NCI-H774 (cell line): ENCODE measurements around the gene GMNC.
A peak's percentile ranks its signal among the peaks of the same experiment; 100 is the strongest.

Experiments
- DNase-seq: peaks from one replicate; lab custom pipeline; 2025; lab: John Stamatoyannopoulos, UW

The GMNC gene

DNA sequence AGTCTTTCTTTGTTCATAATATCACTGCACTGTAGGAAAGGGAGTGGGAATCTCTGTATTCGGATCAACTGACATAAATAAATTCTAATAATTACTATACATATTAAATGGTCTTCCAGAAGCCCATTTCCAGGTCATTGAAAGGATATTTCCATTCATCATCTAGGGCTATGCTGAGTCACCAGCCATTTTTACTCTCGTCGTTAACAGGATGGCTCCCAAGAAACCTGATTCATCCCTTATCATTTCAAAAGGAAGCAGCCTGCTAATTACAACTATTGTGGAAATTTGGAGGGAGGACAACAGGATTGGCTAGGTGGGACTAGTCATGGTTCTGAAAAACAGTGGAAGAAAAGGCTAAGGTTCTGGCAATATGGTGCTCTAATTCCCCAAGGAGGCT is 13.6 kb downstream of the GMNC start:
- DNase-seq: no peak

- no peak for DNase-seq
Observed at GRCh38 chr3:190847436-190847835, 15.1 kb downstream of the GMNC start.

DNA sequence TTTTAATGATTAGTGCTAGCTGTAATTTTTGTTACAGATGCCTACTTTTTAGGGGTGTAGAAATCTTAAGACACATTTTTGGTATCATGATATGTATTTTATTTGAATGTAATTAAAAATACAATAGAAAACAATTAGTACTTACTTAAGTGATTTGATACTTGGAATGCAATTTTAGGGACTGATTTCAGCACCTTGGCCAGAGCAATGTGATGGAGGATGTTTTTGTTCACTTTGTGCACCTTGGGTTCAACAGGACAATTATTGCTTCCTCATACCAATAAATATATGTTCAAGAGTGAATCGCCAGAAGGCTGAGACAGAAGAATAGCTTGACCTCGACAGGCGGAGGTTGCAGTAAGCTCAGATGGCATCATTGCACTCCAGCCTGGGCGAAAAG is 22.3 kb downstream of the GMNC start:
- DNase-seq: no peak

DNA sequence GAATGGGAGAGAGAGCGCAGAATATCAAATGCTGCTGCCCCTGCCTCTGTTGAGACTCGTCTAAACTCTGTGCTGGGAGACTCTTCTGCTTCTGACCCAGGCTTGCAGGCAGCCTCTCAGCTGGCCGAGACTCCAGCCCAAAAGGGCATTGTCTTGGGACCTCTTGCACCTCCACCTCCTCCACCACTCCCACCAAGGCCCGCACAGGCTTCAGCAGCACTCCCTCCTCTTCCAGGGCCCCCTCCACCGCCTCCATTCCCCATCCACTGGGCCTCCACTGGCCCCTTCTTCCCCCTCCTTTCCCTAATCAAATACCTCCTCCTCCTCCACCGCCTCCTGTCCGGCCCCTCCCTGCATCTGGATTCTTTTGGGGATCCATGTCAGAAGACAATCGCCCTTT is 31.3 kb downstream of the GMNC start:
- no peak for DNase-seq

DNA sequence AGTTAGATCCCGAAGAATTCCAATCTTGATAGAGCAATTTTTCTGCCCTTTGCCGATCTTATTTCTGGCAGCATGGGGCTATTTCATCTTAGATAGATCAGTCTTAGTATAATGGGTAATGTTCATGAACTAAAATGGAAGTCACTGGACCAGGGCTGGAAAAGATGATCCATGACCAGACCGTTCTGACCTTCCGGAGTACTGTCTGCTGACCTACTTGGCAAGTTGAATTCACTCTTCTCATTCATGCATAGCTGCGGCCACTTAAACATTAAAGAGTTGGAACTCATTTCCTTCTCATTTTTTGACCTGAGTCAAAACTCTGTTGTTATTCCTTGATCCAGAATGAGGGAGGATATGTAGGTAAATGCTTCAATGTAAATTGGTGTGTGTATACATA is 32.5 kb downstream of the GMNC start:
- DNase-seq: no peak

DNA sequence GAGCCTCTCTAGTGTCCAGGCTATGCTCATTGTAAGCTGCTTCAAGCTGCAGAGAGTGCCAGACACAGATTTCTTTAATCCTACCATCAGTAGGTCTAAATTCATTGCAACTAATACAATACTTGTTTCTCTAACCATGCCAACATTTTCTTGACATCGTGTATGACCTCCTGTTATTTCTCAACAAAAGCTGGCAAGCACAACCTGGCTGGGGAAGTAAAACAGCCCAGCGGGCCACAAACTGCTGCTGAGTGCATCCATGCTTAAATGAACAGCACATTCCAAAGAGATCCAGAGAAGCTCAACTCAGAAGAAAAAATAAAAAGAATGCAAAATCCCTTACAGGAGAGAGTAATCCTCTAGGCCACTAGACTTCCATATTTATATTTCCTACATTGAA is 36.5 kb downstream of the GMNC start:
- DNase-seq: no peak

- no peak for DNase-seq
Observed at GRCh38 chr3:190825386-190826016, 37.0 kb downstream of the GMNC start.

- peak; percentile 70 for DNase-seq
Observed at GRCh38 chr3:190811775-190812480, 50.6 kb downstream of the GMNC start.

GRCh38 chr3:190810957-190811356 is 51.5 kb downstream of the GMNC start:
- DNase-seq: no peak

DNA sequence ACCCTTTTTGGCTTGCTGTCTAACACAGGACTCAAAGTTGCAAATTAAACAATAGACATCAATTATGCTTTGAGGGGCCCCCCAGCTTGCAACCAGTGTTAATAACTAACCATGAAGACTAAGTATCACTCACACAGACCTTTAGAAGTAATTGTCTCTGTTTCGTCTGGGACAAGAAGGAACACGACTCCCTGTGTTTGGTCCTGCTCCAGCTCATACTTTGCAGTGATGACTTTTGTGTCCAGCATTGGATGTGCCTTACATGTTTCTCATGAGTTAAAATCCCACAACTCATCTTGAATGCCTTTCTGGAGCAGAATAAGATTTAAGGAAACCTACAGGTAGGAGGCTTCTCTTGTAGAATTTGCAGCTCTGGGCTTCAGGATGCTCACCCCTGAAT is 53.1 kb downstream of the GMNC start:
- no peak for DNase-seq

DNA sequence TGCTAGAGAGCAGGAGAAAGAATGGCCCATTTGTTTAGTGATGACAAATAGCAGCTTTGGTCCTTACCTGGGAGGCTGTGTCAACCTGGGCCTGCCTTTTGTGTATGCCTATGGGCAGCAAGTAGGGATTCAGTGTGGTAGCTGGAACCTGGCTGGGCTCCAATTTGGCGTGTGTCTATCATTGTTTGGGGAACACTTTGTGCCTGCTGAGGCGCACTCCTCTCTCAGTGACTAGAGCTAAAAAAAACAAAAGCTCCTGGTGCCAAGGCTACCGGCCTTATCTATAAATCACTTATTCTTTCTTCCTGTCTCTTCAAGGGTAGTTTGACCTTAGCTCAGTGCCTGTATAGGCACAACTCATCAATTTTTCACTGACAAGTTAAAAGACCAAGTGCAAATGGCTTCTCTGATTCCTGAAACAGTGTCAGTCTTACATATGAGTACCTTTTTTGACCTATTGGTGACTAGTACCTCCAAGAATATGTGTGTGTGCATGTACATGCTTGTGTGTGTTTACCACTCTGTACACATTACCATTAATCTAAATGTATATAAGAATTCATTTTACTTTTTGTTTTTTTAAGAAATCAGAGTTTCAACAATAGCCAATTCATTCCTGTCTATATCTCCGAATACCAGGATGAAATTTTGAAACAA is 54.6 kb downstream of the GMNC start:
- DNase-seq: peak; percentile 86
